Activated T-cell treated with anti-CD3 and anti-CD28 coated beads, Interleukin-2, amount 50 U/mL, for 48 hours (primary cell): Measurements from ENCODE around the gene TRABD.
"Not testable (repeated sequence)": the region's sequence is repeated elsewhere in the genome, so short reads cannot be mapped to it uniquely, and the experiment has no call there.

Experiments
- DNase-seq, 2 experiments: peaks; one replicate each; pipeline ENCODE4 v3.0.0-alpha.2; 2020

TRABD gene, protein sequence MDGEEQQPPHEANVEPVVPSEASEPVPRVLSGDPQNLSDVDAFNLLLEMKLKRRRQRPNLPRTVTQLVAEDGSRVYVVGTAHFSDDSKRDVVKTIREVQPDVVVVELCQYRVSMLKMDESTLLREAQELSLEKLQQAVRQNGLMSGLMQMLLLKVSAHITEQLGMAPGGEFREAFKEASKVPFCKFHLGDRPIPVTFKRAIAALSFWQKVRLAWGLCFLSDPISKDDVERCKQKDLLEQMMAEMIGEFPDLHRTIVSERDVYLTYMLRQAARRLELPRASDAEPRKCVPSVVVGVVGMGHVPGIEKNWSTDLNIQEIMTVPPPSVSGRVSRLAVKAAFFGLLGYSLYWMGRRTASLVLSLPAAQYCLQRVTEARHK

GRCh38 chr22:50185375-50186087 is at the start of gene TRABD:
Gene TRABD (plus strand): TSS chr22:50185913. CDS start chr22:50193061, 7,148 bp downstream.
- peak; percentile 86 to 92 for DNase-seq

- DNase-seq = no peak
These were observed 49.1 kb upstream of the TRABD start for GRCh38 chr22:50136581-50137015.

DNA sequence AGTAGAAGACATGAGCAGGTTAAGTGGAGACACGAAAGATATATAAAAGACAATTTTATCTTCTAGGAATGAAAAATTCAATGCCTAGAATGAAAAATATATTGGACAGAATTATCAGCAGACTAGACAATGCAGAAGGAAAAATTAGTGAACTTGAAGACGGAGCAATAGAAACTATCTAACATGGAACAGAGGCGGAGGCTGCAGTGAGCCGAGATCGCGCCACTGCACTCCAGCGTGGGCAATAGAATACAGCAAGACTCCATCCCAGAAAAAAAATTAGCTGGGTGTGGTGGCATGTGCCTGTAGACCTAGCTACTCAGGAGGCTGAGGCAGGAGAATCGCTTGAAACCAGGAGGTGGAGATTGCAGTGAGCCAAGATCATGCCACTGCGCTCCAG is 48.4 kb upstream of the TRABD start:
- not testable (repeated sequence) for DNase-seq

DNA sequence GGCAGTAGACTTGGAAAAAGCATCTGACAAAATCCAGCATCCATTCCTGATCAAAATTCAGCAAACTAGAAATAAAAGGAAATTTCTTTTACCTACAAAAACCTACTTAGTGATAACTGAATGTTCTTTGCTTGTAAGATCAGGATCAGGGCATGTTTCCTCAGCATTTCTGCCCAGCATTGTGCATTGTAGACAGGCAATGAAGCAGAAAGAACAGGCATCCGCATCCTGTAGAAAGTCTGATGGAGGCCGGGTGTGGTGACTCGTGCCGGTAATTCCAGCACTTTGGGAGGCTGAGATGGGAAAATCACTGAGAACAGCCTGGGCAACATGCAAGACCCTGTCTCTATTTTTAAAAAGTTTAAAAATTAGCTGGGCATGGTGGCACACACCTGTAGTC is 47.7 kb upstream of the TRABD start:
- no peak for DNase-seq

- no peak for DNase-seq
These were observed 46.7 kb upstream of the TRABD start for GRCh38 chr22:50138988-50139387.

DNA sequence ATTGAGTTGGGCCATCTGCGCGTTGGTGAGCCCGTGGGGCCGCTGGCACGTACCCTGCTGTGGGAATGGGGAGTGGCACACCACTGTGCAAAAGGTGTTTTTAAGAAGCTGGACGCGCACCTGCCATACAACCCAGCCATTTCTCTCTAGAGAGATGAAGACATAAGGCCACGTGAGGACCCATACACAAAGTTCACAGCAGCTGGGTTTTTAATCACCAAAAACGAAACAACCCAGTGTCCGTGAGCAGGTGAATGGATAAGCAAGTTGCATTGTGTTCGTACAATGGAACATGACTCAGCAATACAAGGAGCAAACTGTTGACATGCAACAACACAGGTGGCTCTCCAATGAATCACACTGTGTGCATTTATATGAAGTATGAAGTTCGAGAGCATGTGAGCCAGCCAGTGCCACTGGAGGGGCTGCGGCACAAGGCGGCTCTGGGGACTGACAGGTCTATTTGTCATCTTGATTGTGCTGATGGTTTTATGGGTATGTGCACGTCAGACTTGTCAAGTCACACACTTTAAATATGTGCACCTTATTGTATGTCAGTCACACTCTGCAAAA is 45.8 kb upstream of the TRABD start:
- no peak for DNase-seq

GRCh38 chr22:50140615-50141014 is 45.1 kb upstream of the TRABD start:
- DNase-seq = no peak

DNA sequence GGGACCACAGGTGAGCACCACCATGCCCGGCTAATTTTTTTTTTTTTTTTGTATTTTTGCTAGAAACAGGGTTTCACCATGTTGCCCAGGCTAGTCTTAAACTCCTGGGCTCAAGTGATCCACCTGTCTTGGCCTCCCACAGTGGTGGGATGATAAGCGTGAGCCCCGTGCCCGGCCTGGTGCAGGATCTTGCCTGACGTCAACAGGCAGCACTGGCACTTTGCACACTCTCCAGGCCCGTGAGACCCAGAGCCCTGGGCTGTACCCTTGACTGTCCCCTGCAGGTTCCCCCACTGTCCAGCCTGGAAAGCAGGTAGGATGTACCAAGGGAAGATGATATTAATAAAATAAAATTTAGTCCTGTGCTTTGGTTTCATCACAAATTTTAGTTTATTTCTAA is 44.3 kb upstream of the TRABD start:
- DNase-seq = no peak

GRCh38 chr22:50141891-50142363 is 43.8 kb upstream of the TRABD start:
- DNase-seq = no peak

GRCh38 chr22:50143096-50143495 is 42.6 kb upstream of the TRABD start:
- DNase-seq = no peak

DNA sequence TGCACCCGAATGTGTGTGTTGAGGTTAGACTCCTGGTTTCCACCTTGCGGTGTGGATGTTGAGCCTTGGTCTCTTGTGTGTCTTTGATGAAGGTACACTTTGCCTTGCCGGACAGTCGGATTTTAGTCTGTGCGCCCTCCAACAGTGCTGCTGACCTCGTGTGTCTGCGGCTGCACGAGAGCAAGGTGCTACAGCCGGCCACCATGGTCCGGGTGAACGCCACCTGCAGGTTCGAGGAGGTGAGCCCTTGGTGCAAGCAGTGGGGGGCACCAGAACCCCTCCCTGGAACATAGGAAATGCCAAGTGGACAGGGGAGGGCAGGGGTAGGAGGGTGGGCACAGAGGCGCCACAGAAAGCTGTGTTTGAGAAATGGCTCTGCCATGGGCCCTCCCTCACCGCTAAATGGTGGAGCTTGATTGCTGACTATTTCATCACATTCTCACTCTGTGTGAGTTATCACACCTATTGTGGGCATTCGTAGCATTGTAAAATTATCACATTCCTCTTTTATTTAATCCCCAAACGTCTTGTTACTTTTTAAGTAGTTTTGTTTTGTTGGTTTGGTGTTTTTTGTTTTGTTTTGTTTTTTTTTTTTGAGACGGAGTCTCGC is 41.6 kb upstream of the TRABD start:
- DNase-seq = no peak

- DNase-seq = no peak
These were observed 39.8 kb upstream of the TRABD start for GRCh38 chr22:50145721-50146438.

GRCh38 chr22:50146439-50147238 is 39.1 kb upstream of the TRABD start:
- DNase-seq = no peak

- DNase-seq = not testable (repeated sequence)
These were observed 38.2 kb upstream of the TRABD start for GRCh38 chr22:50147258-50148165.

GRCh38 chr22:50148166-50148500 is 37.6 kb upstream of the TRABD start:
- DNase-seq = no peak

DNA sequence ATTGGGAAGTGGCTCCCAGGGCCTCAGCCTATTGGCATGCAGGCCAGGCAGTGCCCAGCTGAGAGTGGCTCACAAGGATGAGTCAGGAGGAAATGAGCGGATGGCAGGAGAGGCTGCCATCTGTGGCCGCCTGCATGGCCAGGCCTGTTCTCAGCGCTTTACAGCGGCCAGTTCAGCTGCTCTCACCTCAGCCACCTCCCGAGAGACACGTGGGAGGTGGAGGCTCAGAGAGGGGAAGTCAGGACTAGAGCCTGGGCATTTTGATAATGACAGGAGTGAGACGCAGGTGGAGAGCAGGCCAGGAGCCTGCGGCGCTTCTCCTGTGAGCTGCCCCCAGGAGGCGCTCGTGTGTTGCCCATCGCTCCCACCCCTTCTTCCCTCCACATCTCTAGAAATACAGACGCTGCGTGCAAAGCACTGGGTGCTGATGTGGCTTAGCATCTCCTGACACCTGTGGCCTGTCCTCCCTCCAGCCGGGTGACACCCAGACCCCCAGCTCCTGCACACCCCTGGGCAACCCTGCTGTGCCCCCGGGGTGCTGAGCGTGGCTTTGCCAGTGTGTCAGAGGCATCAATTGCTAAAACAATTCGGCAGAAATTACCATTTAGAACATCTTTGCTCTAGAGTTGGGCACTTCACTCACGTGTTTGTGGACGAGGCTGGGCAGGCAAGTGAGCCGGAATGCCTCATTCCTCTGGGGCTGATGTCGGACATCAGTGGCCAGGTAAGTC is 36.6 kb upstream of the TRABD start:
- peak; percentile 74 to 84 for DNase-seq

GRCh38 chr22:50150161-50151129 is 35.3 kb upstream of the TRABD start:
- DNase-seq = no peak
